Parathyroid adenoma (tissue), 2 donors: ENCODE data around the gene CDC25A.

Experiments used
- H2AFZ ChIP-seq: fragments of 300-600 bp; sonication (generic); one replicate; pipeline ENCODE4 v1.7.0; 2017; ENCODE audit warnings: antibody characterized with exemption, mild to moderate bottlenecking
- H3K27ac ChIP-seq: fragments of 300-600 bp; sonication (generic); one replicate; pipeline ENCODE4 v1.7.0; 2017
- H3K27me3 ChIP-seq: fragments of 300-600 bp; sonication (generic); one replicate; pipeline ENCODE4 v1.7.0; 2017; ENCODE audit warnings: low read length; ENCODE audit not compliant: control insufficient read depth, insufficient read depth
- H3K36me3 ChIP-seq: fragments of 300-600 bp; sonication (generic); one replicate; pipeline ENCODE4 v1.7.0; 2017; ENCODE audit warnings: low read length; ENCODE audit not compliant: control insufficient read depth, insufficient read depth
- H3K4me1 ChIP-seq: fragments of 300-600 bp; sonication (generic); one replicate; pipeline ENCODE4 v1.7.0; 2017; ENCODE audit warnings: control low read depth
- H3K4me2 ChIP-seq: fragments of 300-600 bp; sonication (generic); one replicate; pipeline ENCODE4 v1.7.0; 2017; ENCODE audit warnings: low read length
- H3K4me3 ChIP-seq: fragments of 300-600 bp; sonication (generic); one replicate; pipeline ENCODE4 v1.7.0; 2017; ENCODE audit warnings: low read depth, low read length
- H3K79me2 ChIP-seq: fragments of 300-600 bp; sonication (generic); one replicate; pipeline ENCODE4 v1.7.0; 2017; ENCODE audit warnings: control low read depth
- H3K9ac ChIP-seq: fragments of 300-600 bp; sonication (generic); one replicate; pipeline ENCODE4 v1.7.0; 2017; ENCODE audit warnings: mild to moderate bottlenecking
- H3K9me3 ChIP-seq: fragments of 300-600 bp; sonication (generic); one replicate; pipeline ENCODE4 v1.7.0; 2017; ENCODE audit warnings: low read length; ENCODE audit not compliant: control insufficient read depth
- CTCF ChIP-seq: fragments of 300-600 bp; sonication (generic); IDR thresholded peaks from one replicate; pipeline ENCODE4 v1.7.0; 2017; ENCODE audit warnings: antibody characterized with exemption, mild to moderate bottlenecking
- donor health status: primary hyperparathyroidism.

The CDC25A gene

GRCh38 chr3:48135552-48136495 is 52.4 kb downstream of the CDC25A start:
- H3K27me3 ChIP-seq, result no peaks in the 10 kb centered on the region
- H3K4me3 ChIP-seq, result no peak overlapping the region
- no peaks in the 10 kb centered on the region for H3K4me1 ChIP-seq
- H3K36me3 ChIP-seq, result no peaks in the 10 kb centered on the region
- H3K79me2 ChIP-seq, result no peaks in the 10 kb centered on the region
- H3K9ac ChIP-seq, result no peak overlapping the region
- no peak overlapping the region for H3K4me2 ChIP-seq
- TF ChIP-seq CTCF, result no peak
- H3K27ac ChIP-seq, result no peak overlapping the region
- H2AFZ ChIP-seq, result no peak overlapping the region
- no peaks in the 10 kb centered on the region for H3K9me3 ChIP-seq

- Histone ChIP-seq H3K4me2 (no peak overlapping the region), H3K79me2 (no peaks in the 10 kb centered on the region), H3K9me3 (no peaks in the 10 kb centered on the region), H3K4me1 (peaks cover 6% of the 10 kb centered on the region), H3K36me3 (no peaks in the 10 kb centered on the region), H3K4me3 (no peak overlapping the region), H2AFZ (peak overlapping the region; percentile 62), H3K9ac (no peak overlapping the region), H3K27me3 (no peaks in the 10 kb centered on the region), H3K27ac (peak overlapping the region; percentile 64)
- no peak for TF ChIP-seq CTCF
Observed at GRCh38 chr3:48130321-48130904, 57.8 kb downstream of the CDC25A start.

- Histone ChIP-seq H3K4me1 (peaks cover 6% of the 10 kb centered on the region), H3K36me3 (no peaks in the 10 kb centered on the region), H3K9ac (no peak overlapping the region), H3K4me2 (no peak overlapping the region), H3K27ac (peak overlapping the region; percentile 64), H3K27me3 (no peaks in the 10 kb centered on the region), H3K79me2 (no peaks in the 10 kb centered on the region), H3K4me3 (no peak overlapping the region), H3K9me3 (no peaks in the 10 kb centered on the region), H2AFZ (peak overlapping the region; percentile 42)
- no peak for TF ChIP-seq CTCF
Observed at GRCh38 chr3:48129921-48130320, 58.3 kb downstream of the CDC25A start.

GRCh38 chr3:48128774-48129173 is 59.4 kb downstream of the CDC25A start:
- H3K27me3 ChIP-seq, result no peaks in the 10 kb centered on the region
- H3K79me2 ChIP-seq, result no peaks in the 10 kb centered on the region
- H3K9ac ChIP-seq, result no peak overlapping the region
- H3K27ac ChIP-seq, result no peak overlapping the region
- no peak overlapping the region for H2AFZ ChIP-seq
- H3K4me1 ChIP-seq, result peaks cover 6% of the 10 kb centered on the region
- H3K9me3 ChIP-seq, result no peaks in the 10 kb centered on the region
- TF ChIP-seq CTCF, result no peak
- H3K4me2 ChIP-seq, result no peak overlapping the region
- no peak overlapping the region for H3K4me3 ChIP-seq
- H3K36me3 ChIP-seq, result no peaks in the 10 kb centered on the region
